GM19099 (cell line): Measurements from ENCODE around the gene SPOUT1.
A peak's percentile ranks its signal among the peaks of the same experiment; 100 is the strongest.

ENCODE experiments used
- POLR2A ChIP-seq: IDR thresholded peaks from 3 replicates; pipeline ENCODE4 v1.6.1; 2011; ENCODE audit warnings: low read depth; ENCODE audit not compliant: insufficient read length; ENCODE audit errors: extremely low read depth

The SPOUT1 gene

DNA sequence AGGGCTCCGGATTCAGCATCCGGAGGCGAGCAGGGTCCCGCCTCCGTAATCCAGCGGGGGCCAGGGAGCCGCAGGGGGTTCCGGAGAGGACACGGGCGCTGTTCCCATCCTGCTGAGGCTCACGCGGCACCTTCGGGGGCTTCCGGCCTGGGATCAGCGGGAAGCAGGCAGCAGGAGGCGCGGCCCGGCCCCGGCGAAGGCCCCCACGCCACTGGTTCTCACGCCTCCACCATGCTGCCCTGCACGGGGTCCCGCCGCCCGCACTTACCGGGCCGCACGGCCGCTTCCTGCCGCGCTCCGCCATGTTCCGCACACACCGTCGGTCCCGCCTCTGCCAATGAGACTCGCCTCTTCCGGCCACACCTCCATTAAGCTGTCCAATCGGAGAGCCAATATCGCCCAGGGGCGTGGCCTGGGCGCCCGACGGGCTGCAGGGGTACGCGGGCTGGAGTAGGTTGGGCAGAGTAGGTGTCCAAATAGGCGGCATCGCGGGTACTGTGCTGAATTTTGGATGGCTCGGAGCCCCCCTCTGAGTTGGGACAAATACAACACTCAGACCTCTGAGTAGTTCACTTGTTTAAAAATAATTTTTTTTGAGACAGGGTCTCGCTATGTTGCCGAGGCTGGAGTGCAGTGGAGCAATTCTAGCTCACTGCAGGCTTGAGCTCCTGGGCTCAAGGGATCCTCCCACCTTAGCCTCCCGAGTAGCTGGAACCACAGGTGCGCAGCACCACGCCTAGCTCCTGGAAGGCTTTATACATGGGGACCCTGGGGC, at the start of gene SPOUT1:
Gene SPOUT1, minus strand, starts transcription at position 318 of the 775 bp plus-strand sequence. Its CDS starts 14 bp downstream, at position 304.
- peak; percentile 94 for TF ChIP-seq POLR2A

DNA sequence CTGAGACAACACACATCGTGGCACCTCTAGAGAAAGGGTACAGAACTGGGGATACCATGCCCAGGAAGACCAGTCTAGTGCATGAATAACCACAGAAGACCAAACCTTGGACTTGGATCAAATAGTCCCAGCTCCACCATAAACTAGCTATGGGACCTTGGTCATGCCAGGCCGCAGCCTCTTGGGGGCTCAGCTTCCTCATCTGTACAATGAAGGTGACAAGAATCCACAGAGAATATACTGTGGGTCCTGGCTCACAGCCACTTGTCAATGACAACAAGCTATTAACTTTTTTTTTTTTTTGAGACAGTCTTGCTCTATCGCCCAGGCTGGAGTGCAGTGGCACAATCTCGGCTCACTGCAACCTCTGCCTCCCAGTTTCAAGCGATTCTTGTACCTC, 48.3 kb upstream of the SPOUT1 start:
- no peak for TF ChIP-seq POLR2A

DNA sequence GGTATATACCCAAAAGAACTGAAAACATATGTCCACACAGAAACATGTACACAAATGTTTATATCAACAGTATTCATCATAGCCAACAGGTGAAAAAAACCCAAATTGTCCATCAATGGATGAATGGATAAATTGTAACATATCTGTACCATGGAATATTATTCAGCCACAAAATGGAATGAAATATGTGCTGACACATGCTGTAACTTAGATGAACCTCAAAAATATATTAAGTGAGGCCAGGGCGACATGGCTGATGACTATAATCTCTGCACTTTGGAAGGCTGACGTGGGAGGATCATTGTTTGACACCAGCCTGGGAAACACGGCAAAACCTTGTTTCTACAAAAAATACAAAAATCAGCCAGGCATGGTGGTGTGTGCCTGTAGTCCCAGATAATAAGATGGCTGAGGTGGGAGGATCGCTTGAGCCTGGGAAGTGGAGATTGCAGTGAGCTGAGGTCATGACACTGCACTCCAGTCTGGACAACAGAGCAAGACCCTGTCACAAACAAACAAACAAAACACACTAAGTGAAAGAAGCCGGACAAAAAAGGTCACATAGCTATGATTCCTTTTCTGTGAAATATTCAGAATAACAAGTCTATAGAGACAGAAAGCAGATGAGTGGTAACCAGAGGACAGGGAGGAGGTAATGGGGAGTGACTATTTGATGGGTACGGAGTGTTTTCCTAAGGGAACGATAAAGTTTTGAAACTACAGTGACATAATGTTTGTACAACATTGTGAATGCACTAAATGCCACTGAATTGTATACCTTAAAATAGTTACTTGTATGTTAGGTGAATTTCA, 40.7 kb upstream of the SPOUT1 start:
- no peak for TF ChIP-seq POLR2A

- TF ChIP-seq POLR2A = no peak
Measured at GRCh38 chr9:128863647-128864046, 34.1 kb upstream of the SPOUT1 start.

- no peak for TF ChIP-seq POLR2A
Measured at GRCh38 chr9:128862401-128862851, 32.8 kb upstream of the SPOUT1 start.

- no peak for TF ChIP-seq POLR2A
Measured at GRCh38 chr9:128861501-128861900, 31.9 kb upstream of the SPOUT1 start.

GRCh38 chr9:128860937-128861336, 31.3 kb upstream of the SPOUT1 start:
- TF ChIP-seq POLR2A = no peak

DNA sequence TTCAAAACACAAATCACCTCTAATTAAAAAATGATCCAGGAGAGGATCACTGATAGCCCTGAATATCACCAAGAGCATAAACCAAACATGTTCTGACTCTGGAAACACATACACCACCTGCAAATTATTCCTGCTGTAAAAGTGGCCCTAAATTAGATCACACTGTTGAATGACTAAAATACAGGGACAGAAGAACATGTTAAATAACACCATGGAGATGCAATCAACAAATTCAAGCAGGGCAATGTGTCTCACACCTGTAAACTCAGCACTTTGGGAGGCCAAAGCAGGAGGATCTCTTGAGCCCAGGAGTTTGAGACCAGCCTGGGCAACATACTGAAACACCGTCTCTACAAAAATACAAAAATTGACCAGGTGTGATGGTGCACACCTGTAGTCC, 18.2 kb upstream of the SPOUT1 start:
- TF ChIP-seq POLR2A = no peak

GRCh38 chr9:128846680-128847030, 17.1 kb upstream of the SPOUT1 start:
- no peak for TF ChIP-seq POLR2A

DNA sequence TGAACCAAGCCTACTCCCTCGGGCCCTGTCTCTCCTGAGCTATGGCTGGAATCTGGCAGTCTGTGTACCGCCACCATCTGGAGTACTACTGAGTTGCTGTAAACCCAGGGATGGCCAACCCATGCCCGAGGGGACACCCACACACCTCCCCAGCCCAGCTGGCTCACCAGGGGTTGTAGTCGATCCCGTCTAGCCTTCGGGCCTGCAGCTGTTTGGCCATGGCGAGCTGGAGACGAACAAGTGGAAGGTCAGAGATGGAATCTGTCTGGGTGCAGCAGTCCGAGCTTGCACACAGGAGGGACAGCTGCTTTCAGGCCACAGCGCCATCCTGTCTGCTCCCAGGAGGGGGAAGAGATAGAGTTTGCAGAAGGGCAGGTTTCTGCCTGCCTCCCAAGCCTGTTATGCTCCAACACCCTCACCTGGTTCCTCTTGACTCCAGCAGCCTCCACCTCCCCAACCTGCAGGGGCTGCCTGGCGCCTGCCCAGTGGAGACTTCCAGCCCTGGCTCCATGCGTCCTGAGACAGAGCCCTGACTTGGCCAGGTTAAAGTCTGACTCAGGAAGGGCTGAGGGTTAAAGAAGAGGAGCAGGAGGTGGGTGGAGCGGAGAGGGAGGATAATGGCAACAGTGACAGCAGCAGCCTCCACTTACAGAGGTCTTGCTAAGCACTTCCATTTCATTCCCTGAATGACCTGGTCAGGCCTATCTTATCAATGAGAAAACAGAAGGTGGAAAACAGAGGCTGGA, 15.8 kb upstream of the SPOUT1 start:
- no peak for TF ChIP-seq POLR2A

GRCh38 chr9:128841694-128842492, 12.3 kb upstream of the SPOUT1 start:
- TF ChIP-seq POLR2A = no peak

DNA sequence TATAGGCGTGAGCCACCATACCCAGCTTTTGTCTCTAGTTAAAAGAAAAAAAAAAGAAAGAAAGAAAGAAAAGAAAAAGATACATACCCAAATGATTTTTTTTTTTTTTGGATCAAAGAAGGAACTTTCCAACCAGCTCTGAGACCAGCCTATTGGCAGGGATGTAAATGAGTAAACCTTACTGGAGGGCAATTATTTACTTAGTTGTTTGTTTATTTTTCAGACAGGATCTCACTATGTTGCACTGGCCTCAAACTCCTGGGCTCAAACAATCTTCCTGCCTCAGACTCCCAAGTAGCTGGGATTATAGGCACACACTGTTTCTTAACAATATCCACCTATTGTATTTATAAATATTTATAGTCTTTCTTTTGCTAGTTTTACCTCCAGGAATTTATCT, 10.9 kb upstream of the SPOUT1 start:
- no peak for TF ChIP-seq POLR2A

DNA sequence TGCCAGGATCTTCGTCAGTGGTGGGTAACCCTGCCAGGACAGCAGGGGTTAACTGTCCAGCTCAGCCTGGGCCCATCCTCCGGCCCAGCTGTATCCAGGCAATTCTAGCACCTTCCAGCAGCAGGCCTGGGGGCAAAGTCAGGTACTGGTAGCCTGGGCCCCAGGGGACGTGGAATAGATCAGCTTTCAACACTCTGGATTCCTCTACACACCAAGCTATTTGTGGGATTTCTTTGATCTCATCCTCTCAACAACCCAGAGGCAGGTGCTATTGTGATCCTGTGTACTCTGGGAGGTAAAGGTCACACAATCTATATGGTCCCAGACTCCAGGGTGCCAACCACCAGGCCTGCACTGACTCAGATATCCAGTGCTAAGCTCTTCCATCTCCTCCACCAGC, 8.7 kb upstream of the SPOUT1 start:
- TF ChIP-seq POLR2A = no peak

GRCh38 chr9:128836509-128837145, 7.0 kb upstream of the SPOUT1 start:
- TF ChIP-seq POLR2A = no peak
